SHP77 (cell line): ENCODE measurements around the gene TGFBI.

Source experiments
- DNase-seq, 2 experiments: peaks; one replicate each; lab custom pipeline; 2025; lab: John Stamatoyannopoulos, UW

Gene TGFBI

GRCh38 chr5:136065588-136065987, 36.8 kb downstream of the TGFBI start:
- no peak for DNase-seq

GRCh38 chr5:136066661-136067271, 38.0 kb downstream of the TGFBI start:
- no peak for DNase-seq

- DNase-seq: no peak
These were observed 38.6 kb downstream of the TGFBI start for GRCh38 chr5:136067422-136067821.

GRCh38 chr5:136070486-136071285, 41.9 kb downstream of the TGFBI start:
- DNase-seq: no peak

GRCh38 chr5:136073714-136074529, 45.1 kb downstream of the TGFBI start:
- DNase-seq: no peak

GRCh38 chr5:136075466-136075891, 46.7 kb downstream of the TGFBI start:
- DNase-seq: no peak

- DNase-seq: no peak
These were observed 47.3 kb downstream of the TGFBI start for GRCh38 chr5:136076067-136076466.

- no peak for DNase-seq
These were observed 48.2 kb downstream of the TGFBI start for GRCh38 chr5:136076881-136077445.

- DNase-seq: no peak
These were observed 50.6 kb downstream of the TGFBI start for GRCh38 chr5:136079195-136079985.

- no peak for DNase-seq
These were observed 51.3 kb downstream of the TGFBI start for GRCh38 chr5:136080113-136080482.

GRCh38 chr5:136080483-136081216, 51.9 kb downstream of the TGFBI start:
- no peak for DNase-seq

GRCh38 chr5:136081217-136081591, 52.4 kb downstream of the TGFBI start:
- DNase-seq: no peak

GRCh38 chr5:136082390-136083193, 53.8 kb downstream of the TGFBI start:
- DNase-seq: peak; percentile 65 to 66

- no peak for DNase-seq
These were observed 55.9 kb downstream of the TGFBI start for GRCh38 chr5:136084698-136085097.

GRCh38 chr5:136086783-136087566, 58.2 kb downstream of the TGFBI start:
- DNase-seq: no peak

- DNase-seq: no peak
These were observed 59.4 kb downstream of the TGFBI start for GRCh38 chr5:136087961-136088871.

- DNase-seq: no peak
These were observed 61.0 kb downstream of the TGFBI start for GRCh38 chr5:136089791-136090190.

GRCh38 chr5:136090319-136090718, 61.5 kb downstream of the TGFBI start:
- DNase-seq: no peak
